ENCODE measurements around the gene KCNIP2.

KCNIP2 gene

GRCh38 chr10:101784558-101784957 is 59.0 kb downstream of the KCNIP2 start:
- Histone ChIP-seq H4K20me1 (ENCODE audit: insufficient read depth, low read length) (no peaks in the 10 kb centered on the region; the same call in 1 of the 2 replicates), H3K27me3 (replicated peaks; ENCODE audit: insufficient read depth, low read length) (no peaks in the 10 kb centered on the region), H3K27ac (ENCODE audit: low read length) (no peak overlapping the region), H3K4me3 (ENCODE audit: low read length) (no peak overlapping the region), H3F3A (ENCODE audit: insufficient read depth, low read length) (peaks cover 42% of the 10 kb centered on the region), H2AFZ (ENCODE audit: low read length) (no peak overlapping the region), H3K4me1 (ENCODE audit: low read length) (peaks cover 17% of the 10 kb centered on the region), H3K9ac (ENCODE audit: low read length) (no peak overlapping the region), H3K4me2 (ENCODE audit: low read depth, low read length) (no peak overlapping the region), H3K9me3 (replicated peaks; ENCODE audit: insufficient read depth, low read length) (no peaks in the 10 kb centered on the region), H3K36me3 (replicated peaks; ENCODE audit: insufficient read depth, low read length) (peaks cover 3% of the 10 kb centered on the region; the same call in 1 of the 2 replicates), H3K9me2 (replicated peaks; ENCODE audit: insufficient read depth, low read length) (no peaks in the 10 kb centered on the region), H3K79me2 (ENCODE audit: low read length) (peaks cover 23% of the 10 kb centered on the region)
- DNase-seq = no peak
- TF ChIP-seq CTCF (IDR thresholded peaks at IDR 0.05; ENCODE audit: low read length) (no peak), EZH2phosphoT487 (IDR thresholded peaks at IDR 0.05; ENCODE audit: low read length) (no peak), EZH2 (optimal IDR thresholded peaks at IDR 0.05; ENCODE audit: low read depth, low read length) (no peak)

- no peak for DNase-seq
- Histone ChIP-seq H3K9me2 (replicated peaks; ENCODE audit: insufficient read depth, low read length) (no peaks in the 10 kb centered on the region), H3K36me3 (replicated peaks; ENCODE audit: insufficient read depth, low read length) (peaks cover 3% of the 10 kb centered on the region; the same call in 1 of the 2 replicates), H3K4me3 (ENCODE audit: low read length) (peak overlapping the region; percentile 87), H3K4me1 (ENCODE audit: low read length) (peaks cover 17% of the 10 kb centered on the region), H3K79me2 (ENCODE audit: low read length) (peaks cover 23% of the 10 kb centered on the region), H3K9ac (ENCODE audit: low read length) (peak overlapping the region; percentile 74; the same call in 1 of the 2 replicates), H3K9me3 (replicated peaks; ENCODE audit: insufficient read depth, low read length) (no peaks in the 10 kb centered on the region), H3K27ac (ENCODE audit: low read length) (no peak overlapping the region), H3K27me3 (replicated peaks; ENCODE audit: insufficient read depth, low read length) (no peaks in the 10 kb centered on the region), H3F3A (ENCODE audit: insufficient read depth, low read length) (peaks cover 39% of the 10 kb centered on the region), H3K4me2 (ENCODE audit: low read depth, low read length) (peak overlapping the region; percentile 94), H2AFZ (ENCODE audit: low read length) (peak overlapping the region; percentile 87), H4K20me1 (ENCODE audit: insufficient read depth, low read length) (no peaks in the 10 kb centered on the region; the same call in 1 of the 2 replicates)
- TF ChIP-seq EZH2 (optimal IDR thresholded peaks at IDR 0.05; ENCODE audit: low read depth, low read length) (no peak), EZH2phosphoT487 (IDR thresholded peaks at IDR 0.05; ENCODE audit: low read length) (no peak), CTCF (IDR thresholded peaks at IDR 0.05; ENCODE audit: low read length) (no peak)
Measured at GRCh38 chr10:101783736-101784118, 59.9 kb downstream of the KCNIP2 start.

- H3K4me1 ChIP-seq (ENCODE audit: low read length) = peaks cover 17% of the 10 kb centered on the region
- H4K20me1 ChIP-seq (ENCODE audit: insufficient read depth, low read length) = no peaks in the 10 kb centered on the region; the same call in 1 of the 2 replicates
- H3K4me3 ChIP-seq (ENCODE audit: low read length) = peak within 1 kb of the TSS; percentile 87
- TF ChIP-seq EZH2 (optimal IDR thresholded peaks at IDR 0.05; ENCODE audit: low read depth, low read length) (no peak), CTCF (IDR thresholded peaks at IDR 0.05; ENCODE audit: low read length) (no peak), EZH2phosphoT487 (IDR thresholded peaks at IDR 0.05; ENCODE audit: low read length) (no peak)
- DNase-seq = peak; percentile 87
- H3K27me3 ChIP-seq (replicated peaks; ENCODE audit: insufficient read depth, low read length) = peaks cover 4% of the 10 kb centered on the region; the same call in 1 of the 2 replicates
- no peaks in the 10 kb centered on the region for H3K9me3 ChIP-seq (replicated peaks; ENCODE audit: insufficient read depth, low read length)
- H3F3A ChIP-seq (ENCODE audit: insufficient read depth, low read length) = peaks cover 39% of the 10 kb centered on the region
- H3K4me2 ChIP-seq (ENCODE audit: low read depth, low read length) = peak within 1 kb of the TSS; percentile 94
- peak within 1 kb of the TSS; percentile 87 for H2AFZ ChIP-seq (ENCODE audit: low read length)
- H3K9ac ChIP-seq (ENCODE audit: low read length) = peak within 1 kb of the TSS; percentile 74
- H3K9me2 ChIP-seq (replicated peaks; ENCODE audit: insufficient read depth, low read length) = no peaks in the 10 kb centered on the region
- no peak within 1 kb of the TSS; the same call in 1 of the 2 replicates for H3K27ac ChIP-seq (ENCODE audit: low read length)
- peaks cover 23% of the 10 kb centered on the region for H3K79me2 ChIP-seq (ENCODE audit: low read length)
- peaks cover 3% of the 10 kb centered on the region; the same call in 1 of the 2 replicates for H3K36me3 ChIP-seq (replicated peaks; ENCODE audit: insufficient read depth, low read length)
Measured at GRCh38 chr10:101782811-101783735, 60.5 kb downstream of the KCNIP2 start, which contains the start of gene NPM3. NPM3 (minus strand) TSS chr10:101783446; CDS start chr10:101783390, 56 bp downstream.

Measured in MM.1S (cell line).